SH-SY5Y (cell line): ENCODE results near the gene USP7.

Source experiments
- GATA2 ChIP-seq: IDR thresholded peaks from 2 replicates; pipeline ENCODE4 v1.6.1; 2011; ENCODE audit warnings: mild to moderate bottlenecking, low read depth, low read length
- GATA3 ChIP-seq: IDR thresholded peaks from 2 replicates; pipeline ENCODE4 v1.6.1; 2011; ENCODE audit warnings: low read depth, mild to moderate bottlenecking, low read length, moderate library complexity

USP7 gene

GRCh38 chr16:8850279-8850885 lies 113.3 kb downstream of the USP7 start:
- TF ChIP-seq GATA2 (no peak), GATA3 (no peak)

- TF ChIP-seq GATA3 (no peak), GATA2 (no peak)
Measured at GRCh38 chr16:8849411-8850011, 114.2 kb downstream of the USP7 start.

DNA sequence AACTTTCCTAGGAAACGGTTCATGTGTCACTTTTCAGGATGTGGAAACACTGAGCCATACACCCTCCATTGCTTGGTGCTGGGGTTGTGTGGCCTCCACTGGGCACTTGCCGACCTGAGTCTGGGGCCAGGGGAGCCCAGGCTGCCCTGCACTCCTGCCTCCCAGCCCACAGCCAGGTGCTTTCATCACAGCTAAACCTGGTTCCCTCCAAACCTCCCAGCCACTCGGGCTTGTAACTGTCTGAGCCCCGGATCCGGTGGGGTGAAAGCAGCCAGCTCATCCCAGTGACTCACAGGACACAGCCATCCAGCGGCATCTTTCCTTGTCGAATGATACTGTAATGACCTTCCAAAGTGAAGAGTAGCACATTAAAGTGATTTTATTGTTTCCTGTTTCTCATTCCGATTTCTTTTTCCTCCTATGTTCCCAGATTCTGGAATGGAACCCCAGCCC lies 114.7 kb downstream of the USP7 start:
- TF ChIP-seq GATA2, result no peak
- TF ChIP-seq GATA3, result no peak

DNA sequence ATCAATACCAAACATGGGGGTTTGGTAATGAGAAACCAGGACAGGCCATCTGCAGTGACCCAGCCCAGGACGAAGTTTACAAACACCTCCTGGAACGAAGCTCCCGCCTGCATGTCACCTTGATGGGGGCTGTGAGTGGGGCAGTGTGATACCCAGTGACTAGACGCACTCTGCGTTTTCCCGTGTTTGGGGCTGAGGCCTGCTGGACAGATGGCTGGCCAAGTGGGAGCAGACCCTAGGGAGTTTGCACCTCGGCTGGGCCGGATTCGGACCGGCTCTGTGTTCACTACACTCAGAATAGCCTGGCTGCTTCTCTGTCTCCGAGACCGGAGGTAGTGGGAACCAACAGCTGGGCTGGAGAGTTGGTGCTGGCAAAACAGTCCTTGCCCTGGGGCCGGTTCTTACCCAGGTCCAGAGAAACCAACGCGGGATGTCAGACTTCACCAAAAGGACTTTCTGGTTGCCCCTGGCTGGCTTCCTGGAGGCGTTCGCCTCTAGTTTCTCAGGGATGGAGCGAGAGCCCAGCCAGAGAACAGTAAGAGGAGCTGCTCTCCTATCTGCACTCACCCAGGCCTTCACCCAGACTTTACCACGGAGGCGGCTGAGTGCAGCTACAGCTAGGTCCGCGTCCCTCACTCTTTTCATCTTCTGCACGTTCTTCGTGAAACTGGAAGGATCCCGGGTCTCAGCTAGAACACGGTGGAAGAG lies 115.3 kb downstream of the USP7 start:
- no peak for TF ChIP-seq GATA3
- no peak for TF ChIP-seq GATA2

GRCh38 chr16:8847623-8848022 lies 116.1 kb downstream of the USP7 start:
- TF ChIP-seq GATA2 (no peak), GATA3 (no peak)

DNA sequence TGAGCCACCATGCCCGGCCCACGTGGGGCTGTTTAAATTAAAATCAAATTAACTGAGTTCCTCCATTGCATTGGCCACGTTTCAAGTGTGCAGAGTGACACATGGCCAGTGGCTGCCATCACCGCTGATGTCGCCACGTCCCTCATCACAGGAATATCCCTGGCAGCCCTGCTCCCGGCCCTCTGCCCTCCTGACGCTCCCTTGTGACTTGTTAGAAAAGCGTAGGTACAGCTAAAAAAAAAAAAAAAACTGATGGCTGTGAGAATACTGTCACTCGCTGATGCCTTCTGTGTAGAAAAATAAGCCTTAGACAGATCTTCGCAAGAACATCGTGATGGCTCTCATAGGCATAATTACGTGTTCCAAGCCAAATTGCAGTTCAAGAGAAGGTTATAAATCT lies 116.6 kb downstream of the USP7 start:
- TF ChIP-seq GATA3 (no peak), GATA2 (no peak)

- TF ChIP-seq GATA3 (no peak), GATA2 (no peak)
Measured at GRCh38 chr16:8846401-8846932, 117.2 kb downstream of the USP7 start.

GRCh38 chr16:8845699-8846298 lies 117.9 kb downstream of the USP7 start:
- TF ChIP-seq GATA2, result no peak
- no peak for TF ChIP-seq GATA3
